Transverse colon (tissue), 4 donors: ENCODE results near the gene TMEM209.

ENCODE experiments used
- CTCF ChIP-seq, 5 experiments: fragments of 200-600 bp in 3 of 5; fragments of 450-650 bp in 2 of 5; sonication (generic) in 3 of 5; IDR thresholded peaks; 1 replicate in 2 of 5; 2 replicates in 3 of 5; pipeline ENCODE4 v1.5.1; 2016 to 2017; ENCODE audit warnings: antibody characterized with exemption in 5 of 5, inconsistent platforms in 3 of 5, mild to moderate bottlenecking in 2 of 5, moderate library complexity in 1 of 5
- EP300 ChIP-seq: sonication (generic); formaldehyde crosslinking; IDR thresholded peaks from one replicate; pipeline ENCODE4 v1.6.1; 2017; ENCODE audit warnings: antibody characterized with exemption, low read depth
- POLR2A ChIP-seq: fragments of 450-650 bp; IDR thresholded peaks from one replicate; pipeline ENCODE4 v1.6.1; 2016; ENCODE audit warnings: antibody characterized with exemption, mild to moderate bottlenecking, moderate library complexity
- POLR2AphosphoS5 ChIP-seq, 3 donors: sonication (generic); formaldehyde crosslinking; IDR thresholded peaks; one replicate each; pipeline ENCODE4 v1.6.1; 2016; ENCODE audit warnings: antibody characterized with exemption in 3 of 3

GRCh38 chr7:130201796-130202195 is 3.4 kb downstream of the TMEM209 start:
- TF ChIP-seq CTCF (IDR thresholded peaks at IDR 0.05) (no peak), POLR2A (no peak), POLR2AphosphoS5 (IDR thresholded peaks at IDR 0.05) (peak in 2 of 3 donors; percentile 34 to 50), EP300 (no peak)
